SK-N-SH treated with all-trans-retinoic acid at 6 μM for 48 hours (cell line): Measurements from ENCODE around the gene NXPH4.

Experiments used
- ATAC-seq: fragments of 200-7000 bp; cut with Tn5 transposase; 3 replicates; pipeline ENCODE4 v1.9.1; 2020; ENCODE audit warnings: mild to moderate bottlenecking, moderate library complexity
- ARNTL ChIP-seq: fragments of 450-650 bp; formaldehyde crosslinking; IDR thresholded peaks from 2 replicates; pipeline ENCODE4 v1.5.0; 2020; ENCODE audit warnings: low read depth, mild to moderate bottlenecking, moderate library complexity, borderline replicate concordance
- CREB5 ChIP-seq: fragments of 250-450 bp; sonication (Bioruptor Pico); IDR thresholded peaks from 2 replicates; pipeline ENCODE4 v1.5.1; 2020; ENCODE audit warnings: low read depth, mild to moderate bottlenecking, moderate library complexity
- CSDC2 ChIP-seq: fragments of 250-450 bp; sonication (Bioruptor Pico); IDR thresholded peaks from 2 replicates; pipeline ENCODE4 v1.5.0; 2020; ENCODE audit warnings: mild to moderate bottlenecking, moderate library complexity
- CSRNP3 ChIP-seq: fragments of 250-450 bp; sonication (Bioruptor Pico); IDR thresholded peaks from 2 replicates; pipeline ENCODE4 v1.5.1; 2021; ENCODE audit warnings: mild to moderate bottlenecking, moderate library complexity
- ESRRG ChIP-seq: fragments of 250-450 bp; sonication (Bioruptor Pico); IDR thresholded peaks from 2 replicates; pipeline ENCODE4 v1.6.1; 2021; ENCODE audit warnings: mild to moderate bottlenecking
- GLIS3 ChIP-seq: fragments of 250-450 bp; sonication (Bioruptor Pico); IDR thresholded peaks from 2 replicates; pipeline ENCODE4 v1.5.0; 2020; ENCODE audit warnings: mild to moderate bottlenecking, moderate library complexity
- ISL1 ChIP-seq: fragments of 250-450 bp; sonication (Bioruptor Pico); IDR thresholded peaks from 2 replicates; pipeline ENCODE4 v2.1.2; 2022; ENCODE audit warnings: mild to moderate bottlenecking, moderate library complexity
- OSR1 ChIP-seq: fragments of 250-450 bp; sonication (Bioruptor Pico); IDR thresholded peaks from 2 replicates; pipeline ENCODE4 v1.8.0; 2022; ENCODE audit warnings: moderate library complexity, mild to moderate bottlenecking, inconsistent platforms
- PATZ1 ChIP-seq: fragments of 250-450 bp; sonication (Bioruptor Pico); IDR thresholded peaks from 2 replicates; pipeline ENCODE4 v1.8.0; 2020; ENCODE audit warnings: mild to moderate bottlenecking, moderate library complexity, borderline replicate concordance
- POU6F1 ChIP-seq: fragments of 250-450 bp; sonication (Bioruptor Pico); IDR thresholded peaks from 2 replicates; pipeline ENCODE4 v1.8.0; 2021; ENCODE audit warnings: low read depth, mild to moderate bottlenecking, moderate library complexity, borderline replicate concordance
- PPARA ChIP-seq: fragments of 250-450 bp; sonication (Bioruptor Pico); IDR thresholded peaks from 2 replicates; pipeline ENCODE4 v1.5.0; 2020; ENCODE audit warnings: mild to moderate bottlenecking, borderline replicate concordance
- RARB ChIP-seq: fragments of 250-450 bp; sonication (Bioruptor Pico); IDR thresholded peaks from 2 replicates; pipeline ENCODE4 v1.8.0; 2021; ENCODE audit warnings: mild to moderate bottlenecking, moderate library complexity
- TCF4 ChIP-seq: fragments of 250-450 bp; sonication (Bioruptor Pico); IDR thresholded peaks from 2 replicates; pipeline ENCODE4 v1.8.0; 2021; ENCODE audit warnings: mild to moderate bottlenecking, moderate library complexity, borderline replicate concordance
- TOX ChIP-seq: fragments of 250-450 bp; sonication (Bioruptor Pico); IDR thresholded peaks from 2 replicates; pipeline ENCODE4 v1.8.0; 2021; ENCODE audit warnings: mild to moderate bottlenecking, moderate library complexity, borderline replicate concordance
- ZC3H10 ChIP-seq: fragments of 250-450 bp; sonication (Bioruptor Pico); IDR thresholded peaks from 2 replicates; pipeline ENCODE4 v1.5.1; 2021; ENCODE audit warnings: mild to moderate bottlenecking, moderate library complexity
- ZFP30 ChIP-seq: fragments of 450-650 bp; formaldehyde crosslinking; IDR thresholded peaks from 2 replicates; pipeline ENCODE4 v1.5.0; 2022; ENCODE audit warnings: mild to moderate bottlenecking, moderate library complexity
- ZNF70 ChIP-seq: fragments of 450-650 bp; formaldehyde crosslinking; IDR thresholded peaks from 2 replicates; pipeline ENCODE4 v1.5.0; 2020; ENCODE audit warnings: mild to moderate bottlenecking, moderate library complexity
- ZNF8 ChIP-seq: fragments of 450-650 bp; formaldehyde crosslinking; IDR thresholded peaks from 2 replicates; pipeline ENCODE4 v1.5.0; 2020; ENCODE audit warnings: mild to moderate bottlenecking, moderate library complexity
- TF ChIP-seq, protein P1 (sequence below): fragments of 250-450 bp; sonication (Bioruptor Pico); IDR thresholded peaks from 2 replicates; pipeline ENCODE4 v1.5.0; 2020; ENCODE audit warnings: mild to moderate bottlenecking, moderate library complexity

NXPH4 gene

DNA sequence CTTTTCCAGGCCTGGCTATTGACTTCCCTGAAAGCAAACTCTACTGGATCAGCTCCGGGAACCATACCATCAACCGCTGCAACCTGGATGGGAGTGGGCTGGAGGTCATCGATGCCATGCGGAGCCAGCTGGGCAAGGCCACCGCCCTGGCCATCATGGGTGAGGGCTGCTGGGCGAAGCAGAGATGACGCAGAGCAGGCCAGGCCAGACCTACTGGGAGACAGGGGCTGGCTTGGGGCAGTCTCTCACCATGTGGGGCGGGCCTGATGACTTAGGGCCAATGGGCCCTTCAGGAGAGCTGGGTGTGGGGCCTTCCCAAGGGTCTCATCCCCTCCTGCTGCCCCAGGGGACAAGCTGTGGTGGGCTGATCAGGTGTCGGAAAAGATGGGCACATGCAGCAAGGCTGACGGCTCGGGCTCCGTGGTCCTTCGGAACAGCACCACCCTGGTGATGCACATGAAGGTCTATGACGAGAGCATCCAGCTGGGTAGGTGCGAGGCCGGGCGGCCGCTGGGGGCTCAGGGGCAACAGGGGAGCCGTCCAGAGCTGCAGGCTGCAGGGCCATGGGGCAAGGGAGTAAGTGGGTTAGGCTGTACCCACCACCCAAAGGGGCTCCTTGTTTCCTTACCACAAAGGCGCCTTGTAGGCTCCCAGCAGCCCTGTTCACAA, 36.1 kb upstream of the NXPH4 start:
- ATAC-seq, result no peak
- TF ChIP-seq RARB (CRISPR knock-in tag) (no peak), POU6F1 (CRISPR knock-in tag) (no peak), TOX (CRISPR knock-in tag) (no peak), OSR1 (CRISPR knock-in tag) (no peak), CREB5 (no peak), GLIS3 (CRISPR knock-in tag) (no peak)

- ATAC-seq, result no peak
- no peak for TF ChIP-seq PATZ1 (CRISPR knock-in tag)
- no peak for TF ChIP-seq ZNF70
- TF ChIP-seq RARB (CRISPR knock-in tag), result no peak
- no peak for TF ChIP-seq ISL1
- TF ChIP-seq, protein P1, sequence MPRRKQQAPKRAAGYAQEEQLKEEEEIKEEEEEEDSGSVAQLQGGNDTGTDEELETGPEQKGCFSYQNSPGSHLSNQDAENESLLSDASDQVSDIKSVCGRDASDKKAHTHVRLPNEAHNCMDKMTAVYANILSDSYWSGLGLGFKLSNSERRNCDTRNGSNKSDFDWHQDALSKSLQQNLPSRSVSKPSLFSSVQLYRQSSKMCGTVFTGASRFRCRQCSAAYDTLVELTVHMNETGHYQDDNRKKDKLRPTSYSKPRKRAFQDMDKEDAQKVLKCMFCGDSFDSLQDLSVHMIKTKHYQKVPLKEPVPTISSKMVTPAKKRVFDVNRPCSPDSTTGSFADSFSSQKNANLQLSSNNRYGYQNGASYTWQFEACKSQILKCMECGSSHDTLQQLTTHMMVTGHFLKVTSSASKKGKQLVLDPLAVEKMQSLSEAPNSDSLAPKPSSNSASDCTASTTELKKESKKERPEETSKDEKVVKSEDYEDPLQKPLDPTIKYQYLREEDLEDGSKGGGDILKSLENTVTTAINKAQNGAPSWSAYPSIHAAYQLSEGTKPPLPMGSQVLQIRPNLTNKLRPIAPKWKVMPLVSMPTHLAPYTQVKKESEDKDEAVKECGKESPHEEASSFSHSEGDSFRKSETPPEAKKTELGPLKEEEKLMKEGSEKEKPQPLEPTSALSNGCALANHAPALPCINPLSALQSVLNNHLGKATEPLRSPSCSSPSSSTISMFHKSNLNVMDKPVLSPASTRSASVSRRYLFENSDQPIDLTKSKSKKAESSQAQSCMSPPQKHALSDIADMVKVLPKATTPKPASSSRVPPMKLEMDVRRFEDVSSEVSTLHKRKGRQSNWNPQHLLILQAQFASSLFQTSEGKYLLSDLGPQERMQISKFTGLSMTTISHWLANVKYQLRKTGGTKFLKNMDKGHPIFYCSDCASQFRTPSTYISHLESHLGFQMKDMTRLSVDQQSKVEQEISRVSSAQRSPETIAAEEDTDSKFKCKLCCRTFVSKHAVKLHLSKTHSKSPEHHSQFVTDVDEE (CRISPR knock-in tag), result no peak
- no peak for TF ChIP-seq ZC3H10 (CRISPR knock-in tag)
- no peak for TF ChIP-seq CSDC2
- TF ChIP-seq TCF4 (CRISPR knock-in tag), result no peak
- no peak for TF ChIP-seq ZFP30 (CRISPR knock-in tag)
- no peak for TF ChIP-seq ZNF8 (CRISPR knock-in tag)
- no peak for TF ChIP-seq CREB5
- no peak for TF ChIP-seq OSR1 (CRISPR knock-in tag)
- TF ChIP-seq GLIS3 (CRISPR knock-in tag), result no peak
- TF ChIP-seq PPARA (CRISPR knock-in tag), result no peak
- TF ChIP-seq POU6F1 (CRISPR knock-in tag), result no peak
- TF ChIP-seq CSRNP3, result no peak
- no peak for TF ChIP-seq ESRRG (CRISPR knock-in tag)
- no peak for TF ChIP-seq ARNTL (CRISPR knock-in tag)
Measured at GRCh38 chr12:57181072-57181471, 35.5 kb upstream of the NXPH4 start.
